Left lung (tissue), 10 donors: Measurements from ENCODE around the gene TRH. TPM values are rescaled to one million over a fixed set of nuclear protein-coding genes. Genes with fewer than 3 reads are reported as not detected.

Experiments
- ATAC-seq: fragments of 200-7000 bp; cut with Tn5 transposase; one replicate; pipeline ENCODE4 v1.9.1; 2020; ENCODE audit warnings: moderate library complexity
- DNase-seq, 4 donors: peaks; one replicate each; pipeline ENCODE4 v3.0.0-alpha.2; 2013 to 2020
- H3K27ac ChIP-seq, 2 donors: fragments of 200-600 bp; sonication (generic) in 1 of 2; one replicate each; pipeline versions ENCODE4 v1.5.0 to v1.8.0; 2020 to 2021
- H3K27me3 ChIP-seq, 2 donors: fragments of 200-600 bp; sonication (generic) in 1 of 2; one replicate each; pipeline versions ENCODE4 v1.5.0 to v1.8.0; 2020 to 2021
- H3K36me3 ChIP-seq, 2 donors: fragments of 200-600 bp; sonication (generic) in 1 of 2; one replicate each; pipeline versions ENCODE4 v1.5.0 to v1.8.0; 2020 to 2021
- H3K4me1 ChIP-seq, 2 donors: fragments of 200-600 bp; one replicate each; pipeline ENCODE4 v1.8.0; 2021
- H3K4me3 ChIP-seq, 2 donors: fragments of 200-600 bp; sonication (generic) in 1 of 2; one replicate each; pipeline versions ENCODE4 v1.5.0 to v1.8.0; 2020 to 2021; ENCODE audit warnings: mild to moderate bottlenecking in 1 of 2
- H3K9me3 ChIP-seq, 2 donors: fragments of 200-600 bp; sonication (generic) in 1 of 2; one replicate each; pipeline versions ENCODE4 v1.5.0 to v1.8.0; 2020 to 2021
- CTCF ChIP-seq, 2 donors: fragments of 200-600 bp; sonication (generic) in 1 of 2; IDR thresholded peaks; one replicate each; pipeline versions ENCODE4 v1.5.0 to v1.8.0; 2021; ENCODE audit warnings: antibody characterized with exemption in 2 of 2
- intact Hi-C, 2 donors: fragments of 100-400 bp; cut with DNase I; formaldehyde crosslinking; loops; one replicate each; pipeline versions ENCODE4 v1.11.2 to v1.14.2; 2022
- polyA plus RNA-seq, 6 donors: library from polyadenylated mRNA; unstranded; fragments of 120-200 nt; gene quantifications; one replicate each; pipeline ENCODE4 v1.2.1, GENCODE V29; 2013; ENCODE audit not compliant: insufficient read length in 6 of 6
- total RNA-seq, 2 donors: library from RNA; stranded (reverse); fragmentation: NEBNext Ultra II Directional; extraction: Animal tissue kit (Norgen Biotek cat#: 25700); gene quantifications; one replicate each; pipeline ENCODE4 v1.2.1, GENCODE V29; 2021
- donor health status: DM: no; HTN: yes; CAD: no.
- donor health status: DM: no; HTN: no; CAD: no.

TRH gene
- total and polyA plus RNA-seq, 8 donors, result 0.21 to 0.57 (median 0.39) TPM; not detected in 2

GRCh38 chr3:129975705-129976048 is 1.2 kb downstream of the TRH start:
- no peak overlapping the region for H3K4me3 ChIP-seq
- peaks cover 15 to 17% of the 10 kb centered on the region in 2 donors for H3K4me1 ChIP-seq
- H3K36me3 ChIP-seq, result no peaks in the 10 kb centered on the region
- DNase-seq (no peak), ATAC-seq (peak; percentile 13)
- peaks cover 43 to 68% of the 10 kb centered on the region in 2 donors for H3K27me3 ChIP-seq
- intact Hi-C loops, result no loop called here
- H3K9me3 ChIP-seq, result no peaks in the 10 kb centered on the region
- H3K27ac ChIP-seq, result no peak overlapping the region
- TF ChIP-seq CTCF (IDR thresholded peaks at IDR 0.05), result no peak

- H3K27ac ChIP-seq, result no peak overlapping the region
- H3K27me3 ChIP-seq, result peaks cover 43 to 68% of the 10 kb centered on the region in 2 donors
- no peak for ATAC-seq
- peaks cover 15 to 17% of the 10 kb centered on the region in 2 donors for H3K4me1 ChIP-seq
- no peaks in the 10 kb centered on the region for H3K9me3 ChIP-seq
- no peaks in the 10 kb centered on the region for H3K36me3 ChIP-seq
- intact Hi-C loops, result no loop called here
- H3K4me3 ChIP-seq, result no peak overlapping the region
- no peak for TF ChIP-seq CTCF (IDR thresholded peaks at IDR 0.05)
- DNase-seq, result no peak
These were observed 1.8 kb downstream of the TRH start for GRCh38 chr3:129976286-129976685.

- Histone ChIP-seq H3K4me3 (no peak overlapping the region), H3K36me3 (no peaks in the 10 kb centered on the region), H3K27ac (no peak overlapping the region), H3K4me1 (peaks cover 15 to 17% of the 10 kb centered on the region in 2 donors), H3K9me3 (no peaks in the 10 kb centered on the region), H3K27me3 (peaks cover 43 to 58% of the 10 kb centered on the region in 2 donors)
- DNase-seq (no peak), ATAC-seq (no peak)
- intact Hi-C loops, result no loop called here
- no peak for TF ChIP-seq CTCF (IDR thresholded peaks at IDR 0.05)
These were observed 3.6 kb downstream of the TRH start for GRCh38 chr3:129978123-129978522.

- intact Hi-C loops, result no loop called here
- no peak for ATAC-seq
- no peaks in the 10 kb centered on the region for H3K9me3 ChIP-seq
- DNase-seq, result no peak
- H3K4me1 ChIP-seq, result peaks cover 9 to 10% of the 10 kb centered on the region in 2 donors
- H3K36me3 ChIP-seq, result no peaks in the 10 kb centered on the region
- no peak overlapping the region for H3K27ac ChIP-seq
- peaks cover 27 to 41% of the 10 kb centered on the region in 2 donors for H3K27me3 ChIP-seq
- TF ChIP-seq CTCF (IDR thresholded peaks at IDR 0.05), result no peak
- no peak overlapping the region for H3K4me3 ChIP-seq
These were observed 5.4 kb downstream of the TRH start for GRCh38 chr3:129979905-129980304.

- peaks cover 0 to 7% of the 10 kb centered on the region in 2 donors for H3K27me3 ChIP-seq
- H3K9me3 ChIP-seq, result no peaks in the 10 kb centered on the region
- H3K27ac ChIP-seq, result no peak overlapping the region
- DNase-seq (no peak), ATAC-seq (no peak)
- no peaks in the 10 kb centered on the region for H3K36me3 ChIP-seq
- intact Hi-C loops, result no loop called here
- H3K4me3 ChIP-seq, result no peak overlapping the region
- no peaks in the 10 kb centered on the region for H3K4me1 ChIP-seq
- no peak for TF ChIP-seq CTCF (IDR thresholded peaks at IDR 0.05)
These were observed 9.0 kb downstream of the TRH start for GRCh38 chr3:129983561-129983960.
